Prostate gland (tissue), 2 donors: ENCODE data around the gene BLOC1S4. TPM values are rescaled to one million over a fixed set of nuclear protein-coding genes. Genes with fewer than 3 reads are reported as not detected.

Experiments used
- DNase-seq: peaks from one replicate; pipeline ENCODE4 v3.0.0-alpha.2; 2019; ENCODE audit warnings: low spot score
- H3K27ac ChIP-seq, 2 donors: fragments of 200-600 bp; sonication (generic); 2 replicates each; pipeline ENCODE4 v1.5.1; 2017 to 2019
- H3K27me3 ChIP-seq: fragments of 200-600 bp; sonication (generic); replicated peaks from 2 replicates; pipeline ENCODE4 v1.5.1; 2019; ENCODE audit not compliant: insufficient read depth
- H3K36me3 ChIP-seq, 2 donors: fragments of 200-600 bp; sonication (generic); 1 replicate in 1 of 2; 2 replicates in 1 of 2; pipeline versions ENCODE4 v1.5.1 to v1.8.1; 2017 to 2019
- H3K4me1 ChIP-seq: fragments of 200-600 bp; sonication (generic); replicated peaks from 2 replicates; pipeline ENCODE4 v1.5.1; 2019
- H3K4me3 ChIP-seq, 2 donors: fragments of 200-600 bp; sonication (generic); 2 replicates each; pipeline ENCODE4 v1.5.1; 2017 to 2019
- H3K9me3 ChIP-seq: fragments of 200-600 bp; sonication (generic); 2 replicates; pipeline ENCODE4 v1.5.1; 2017
- CTCF ChIP-seq, 4 experiments: fragments of 200-600 bp in 2 of 4; fragments of 450-650 bp in 2 of 4; sonication (generic) in 2 of 4; IDR thresholded peaks; 1 replicate in 3 of 4; 2 replicates in 1 of 4; pipeline ENCODE4 v1.5.1; 2016 to 2019; ENCODE audit warnings: antibody characterized with exemption in 4 of 4, mild to moderate bottlenecking in 2 of 4, moderate library complexity in 2 of 4
- POLR2A ChIP-seq: fragments of 450-650 bp; IDR thresholded peaks from one replicate; pipeline ENCODE4 v1.6.1; 2016; ENCODE audit warnings: antibody characterized with exemption, mild to moderate bottlenecking
- POLR2AphosphoS5 ChIP-seq: sonication (generic); formaldehyde crosslinking; IDR thresholded peaks from one replicate; pipeline ENCODE4 v1.6.1; 2017; ENCODE audit warnings: antibody characterized with exemption
- WGBS: methylation state at CpG from one replicate; pipeline ENCODE4 v1.1.5; 2018; 5-methylcytosine and 5-hydroxymethylcytosine counted together
- intact Hi-C: fragments of 100-400 bp; cut with DNase I; formaldehyde crosslinking; loops from one replicate; pipeline ENCODE4 v1.14.2; 2022
- total RNA-seq, 2 donors: library from RNA; depleted of rRNA; stranded (reverse); fragments of >200 nt; gene quantifications; one replicate each; pipeline ENCODE4 v1.1.0, GENCODE V29; 2016

Gene BLOC1S4
- total RNA-seq, 2 donors from 2014 or later, result 20.4 to 35.2 TPM

- no peaks in the 10 kb centered on the region for H3K36me3 ChIP-seq
- intact Hi-C loops, result no loop called here
- H3K27ac ChIP-seq, result peak overlapping the region in 1 of 2 donors; percentile 36
- TF ChIP-seq CTCF (IDR thresholded peaks at IDR 0.05), result no peak
- no peak for TF ChIP-seq POLR2AphosphoS5
- no peak for TF ChIP-seq POLR2A
- 50% methylated on average over 30 of the region's 31 CpGs for WGBS
- H3K4me1 ChIP-seq, result peaks cover 13% of the 10 kb centered on the region
- H3K27me3 ChIP-seq, result no peaks in the 10 kb centered on the region
- DNase-seq, result no peak
- no peaks in the 10 kb centered on the region for H3K9me3 ChIP-seq
- no peak overlapping the region for H3K4me3 ChIP-seq
Observed at GRCh38 chr4:6727081-6727942, 11.3 kb downstream of the BLOC1S4 start.

- intact Hi-C loops, result no loop called here
- DNase-seq, result no peak
- WGBS, result 87% methylated on average over 3 of the region's 3 CpGs
Observed at GRCh38 chr4:6727943-6728250, 11.9 kb downstream of the BLOC1S4 start.

DNA sequence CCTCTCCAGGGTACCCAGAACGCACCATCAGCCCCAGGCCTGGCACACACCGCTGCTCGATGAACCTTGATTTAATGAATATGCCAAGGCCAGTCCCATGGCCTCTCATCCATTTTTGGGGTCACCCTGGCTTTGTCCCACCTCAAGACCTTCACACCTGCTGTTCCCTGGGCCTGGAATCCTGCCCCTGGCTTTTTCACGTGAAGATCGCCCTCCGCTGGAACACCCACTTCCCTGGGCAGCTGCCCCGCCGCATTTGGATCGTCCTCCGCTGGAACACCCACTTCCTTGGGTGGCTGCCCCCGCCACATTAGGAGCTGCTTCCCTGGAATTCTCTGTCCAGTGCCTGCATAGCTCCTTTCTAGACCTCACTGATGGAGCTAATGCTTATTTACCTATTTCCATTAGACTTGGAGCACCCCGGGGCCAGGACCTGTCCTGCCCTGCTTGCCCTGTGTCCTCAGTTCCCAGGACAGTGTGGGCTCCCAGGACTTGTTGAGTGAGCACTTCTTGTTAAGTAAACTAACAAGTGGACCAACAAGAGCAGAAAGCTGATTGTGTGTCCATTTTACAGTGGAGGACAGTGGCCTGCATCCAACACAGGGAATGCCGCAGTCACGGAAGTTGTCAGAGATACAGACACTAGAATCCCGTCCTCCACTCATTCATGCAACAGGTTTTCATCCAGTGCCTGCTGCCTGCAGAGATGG is 12.5 kb downstream of the BLOC1S4 start:
- 77% methylated on average over 15 of the region's 15 CpGs for WGBS
- Histone ChIP-seq H3K4me3 (no peak overlapping the region), H3K4me1 (peaks cover 13% of the 10 kb centered on the region), H3K9me3 (no peaks in the 10 kb centered on the region), H3K36me3 (no peaks in the 10 kb centered on the region), H3K27me3 (no peaks in the 10 kb centered on the region), H3K27ac (peak overlapping the region; percentile 33 to 68)
- TF ChIP-seq CTCF (IDR thresholded peaks at IDR 0.05) (no peak), POLR2A (no peak), POLR2AphosphoS5 (peak; percentile 61)
- intact Hi-C loops, result no loop called here
- DNase-seq, result peak; percentile 60

More at GRCh38 chr4:6727943-6728250, 11.9 kb downstream of the BLOC1S4 start:
- Histone ChIP-seq H3K27ac (peak overlapping the region in 1 of 2 donors; percentile 68), H3K36me3 (no peaks in the 10 kb centered on the region), H3K27me3 (no peaks in the 10 kb centered on the region), H3K4me1 (peaks cover 13% of the 10 kb centered on the region), H3K4me3 (no peak overlapping the region), H3K9me3 (no peaks in the 10 kb centered on the region)
- TF ChIP-seq POLR2A (no peak), CTCF (IDR thresholded peaks at IDR 0.05) (no peak), POLR2AphosphoS5 (no peak)

DNA sequence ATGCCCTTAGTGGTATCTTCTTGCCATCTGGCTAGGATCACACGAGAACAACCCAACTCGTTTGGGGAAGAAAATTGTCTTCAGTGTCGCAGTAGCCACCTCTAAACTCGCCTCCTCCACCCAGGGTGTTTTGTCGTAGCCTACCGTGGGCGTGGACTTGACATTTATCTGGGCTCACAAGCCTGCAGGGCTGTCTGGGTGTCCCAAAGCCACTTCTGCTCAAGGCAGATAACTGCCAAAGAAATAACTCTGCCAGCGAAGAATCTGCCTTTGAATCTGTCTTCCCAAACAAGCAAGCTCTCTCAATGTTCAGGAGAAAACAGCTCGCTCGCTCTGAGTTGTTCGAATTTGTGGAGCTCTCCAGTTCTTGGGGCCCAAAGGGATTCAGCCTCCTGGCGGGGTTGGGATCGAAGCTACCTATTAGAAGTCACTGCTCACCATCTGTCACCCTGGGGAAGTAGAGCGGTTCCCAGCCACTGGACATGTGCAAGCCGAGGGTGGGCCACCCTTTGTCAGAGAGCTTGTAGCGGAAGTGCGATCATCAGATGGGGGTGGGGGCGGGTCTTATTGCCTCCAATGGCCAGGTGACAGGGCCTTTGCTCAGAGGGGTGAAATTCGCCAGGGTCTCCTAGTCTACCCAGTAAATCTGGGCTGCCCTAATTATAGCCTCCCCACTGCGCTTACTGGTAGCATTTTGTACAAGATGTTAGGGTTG is 14.8 kb downstream of the BLOC1S4 start:
- DNase-seq, result no peak
- H3K4me1 ChIP-seq, result peaks cover 13% of the 10 kb centered on the region
- no peak for TF ChIP-seq POLR2AphosphoS5
- TF ChIP-seq POLR2A, result no peak
- no peak for TF ChIP-seq CTCF (IDR thresholded peaks at IDR 0.05)
- H3K27ac ChIP-seq, result no peak overlapping the region
- intact Hi-C loops, result no loop called here
- 80% methylated on average over 20 of the region's 20 CpGs for WGBS
- H3K36me3 ChIP-seq, result no peaks in the 10 kb centered on the region
- H3K9me3 ChIP-seq, result no peaks in the 10 kb centered on the region
- no peaks in the 10 kb centered on the region for H3K27me3 ChIP-seq
- H3K4me3 ChIP-seq, result no peak overlapping the region
